ACHN (cell line): ENCODE data around the gene CUL2.
A peak's percentile ranks its signal among the peaks of the same experiment; 100 is the strongest.
"Not testable (repeated sequence)": the region's sequence is repeated elsewhere in the genome, so short reads cannot be mapped to it uniquely, and the experiment has no call there.

ENCODE experiments used
- DNase-seq: peaks from one replicate; pipeline ENCODE4 v3.0.0-alpha.2; 2015
- in situ Hi-C: cut with HindIII; loops from 2 replicates; pipeline ENCODE4 v1.10.0; 2017; ENCODE audit warnings: low sequenced_read_pairs, low pct_ligation_motif_present, low pct_unique_long_range_greater_than_20kb

CUL2 gene

DNA sequence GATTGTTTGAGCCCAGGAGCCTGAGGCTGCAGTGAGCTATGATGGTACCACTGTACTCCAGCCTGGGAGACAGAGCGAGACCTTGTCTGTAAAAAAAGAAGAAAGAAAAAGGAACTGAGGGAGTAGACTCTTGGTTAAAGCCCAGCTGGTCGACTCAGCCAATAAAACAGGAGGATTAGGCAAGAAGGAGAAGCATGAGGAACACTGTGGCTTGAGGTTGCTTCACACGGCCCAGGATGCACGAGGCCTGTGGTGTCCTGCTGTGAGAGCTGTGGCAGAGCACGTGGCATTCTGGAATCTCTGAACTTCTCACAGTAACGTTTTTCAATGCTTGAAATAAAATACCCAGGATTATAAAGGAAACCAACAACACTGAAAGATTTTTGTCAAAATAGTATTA is 93.3 kb downstream of the CUL2 start:
- in situ Hi-C loops: no loop called here
- no peak for DNase-seq

DNA sequence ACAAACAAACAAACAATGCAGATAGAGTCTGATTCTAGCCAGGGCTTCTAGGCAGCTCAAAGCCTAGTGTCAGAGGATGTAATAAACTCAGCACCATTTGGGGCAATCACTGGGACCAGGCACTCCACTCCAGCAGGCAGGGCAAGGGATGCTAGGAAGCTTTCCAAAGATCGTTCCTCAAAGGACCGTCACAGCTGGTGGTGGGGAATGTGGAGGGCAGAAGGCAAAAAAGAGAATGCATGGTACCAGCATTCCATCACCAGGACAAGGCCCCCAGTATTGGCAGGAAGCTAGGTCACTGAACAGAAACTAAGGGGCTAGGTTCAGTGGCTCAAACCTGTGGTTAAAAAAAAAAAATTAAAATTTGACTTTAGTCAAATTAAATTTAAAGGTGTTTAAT is 94.2 kb downstream of the CUL2 start:
- in situ Hi-C loops: no loop called here
- no peak for DNase-seq

DNA sequence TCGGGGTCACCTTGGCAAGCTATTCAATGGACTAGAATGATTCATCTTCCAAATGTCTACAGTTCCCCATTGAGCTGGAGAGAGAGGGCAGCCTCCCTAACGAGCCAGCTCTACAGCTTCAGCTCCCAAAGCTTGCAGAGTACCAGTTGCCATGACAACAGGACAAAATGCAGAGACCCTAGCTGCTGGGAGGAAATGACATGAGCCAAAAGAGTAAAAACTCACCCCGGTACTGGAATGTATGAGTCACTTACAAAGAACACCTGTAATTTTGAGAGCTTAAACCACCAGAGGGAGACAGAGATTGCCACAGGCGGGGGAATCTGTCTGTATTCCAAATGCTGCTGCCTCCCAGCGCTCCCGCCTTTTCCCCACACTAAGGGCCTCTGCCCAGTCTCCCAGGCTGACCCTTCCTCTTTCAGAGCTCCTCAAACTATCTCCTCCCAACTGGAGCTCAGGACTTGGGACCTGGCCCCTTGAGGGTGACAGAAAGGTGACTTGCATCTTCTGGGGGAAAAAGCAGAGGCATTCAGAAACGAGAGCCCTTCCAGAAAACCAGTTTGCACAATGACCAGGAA is 95.5 kb downstream of the CUL2 start:
- peak; percentile 79 for DNase-seq
- in situ Hi-C loops: no loop called here

GRCh38 chr10:34993782-34994181 is 96.4 kb downstream of the CUL2 start:
- no peak for DNase-seq
- in situ Hi-C loops: no loop called here

DNA sequence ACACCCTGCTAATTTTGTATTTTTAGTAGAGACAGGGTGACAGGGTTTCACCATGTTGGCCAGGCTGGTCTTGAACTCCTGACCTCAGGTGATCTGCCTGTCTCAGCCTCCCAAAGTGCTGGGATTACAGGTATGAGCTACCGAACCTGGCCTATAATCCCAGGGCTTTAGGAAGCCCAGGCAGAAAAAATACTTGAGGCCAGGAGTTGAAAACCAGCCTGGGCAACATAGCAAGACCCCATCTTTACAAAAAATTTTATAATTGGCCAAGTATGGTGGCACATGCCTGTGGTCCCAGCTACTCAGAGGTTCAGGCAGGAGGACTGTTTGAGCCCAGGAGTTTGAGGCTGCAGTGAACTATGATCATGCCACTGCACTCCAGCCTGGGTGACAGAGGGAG is 99.0 kb downstream of the CUL2 start:
- in situ Hi-C loops, DNase-seq: not testable (repeated sequence)

DNA sequence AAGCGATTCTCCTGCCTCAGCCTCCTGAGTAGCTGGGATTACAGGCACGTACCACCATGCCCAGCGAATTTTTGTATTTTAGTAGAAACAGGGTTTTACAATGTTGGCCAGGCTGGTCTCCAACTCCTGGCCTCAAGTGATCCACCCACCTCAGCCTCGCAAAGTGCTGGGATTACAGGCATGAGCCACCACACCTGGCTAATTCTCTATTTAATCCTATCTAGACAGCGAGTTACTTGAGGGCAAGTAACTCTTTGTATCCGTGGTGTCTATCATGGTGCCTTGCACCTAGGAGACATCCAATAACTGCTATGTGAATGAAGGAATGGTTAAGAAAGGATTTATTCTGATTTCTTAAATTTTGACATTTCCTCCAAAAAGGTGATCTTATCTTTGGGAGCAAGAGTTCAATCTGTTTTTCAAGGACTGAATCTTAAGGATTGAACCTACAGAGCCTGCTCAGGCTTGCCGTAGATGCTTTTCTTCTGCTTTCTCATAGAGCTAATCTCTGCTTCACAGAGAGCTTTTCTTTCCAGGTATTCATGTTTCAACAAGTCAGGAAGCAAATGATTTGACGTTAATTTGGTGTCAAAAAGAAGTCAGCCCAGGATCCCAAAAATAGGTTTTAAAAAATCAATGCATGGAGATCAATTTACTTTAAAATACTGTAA is 101.6 kb downstream of the CUL2 start:
- in situ Hi-C loops: no loop called here
- no peak for DNase-seq

- in situ Hi-C loops: no loop called here
- DNase-seq: peak; percentile 22
Measured at GRCh38 chr10:34985823-34986222, 104.3 kb downstream of the CUL2 start.

GRCh38 chr10:34985146-34985545 is 105.0 kb downstream of the CUL2 start:
- in situ Hi-C loops: no loop called here

GRCh38 chr10:34981844-34982243 is 108.3 kb downstream of the CUL2 start:
- DNase-seq: no peak
- in situ Hi-C loops: no loop called here

More at GRCh38 chr10:34985146-34985545, 105.0 kb downstream of the CUL2 start:
- DNase-seq: no peak

DNA sequence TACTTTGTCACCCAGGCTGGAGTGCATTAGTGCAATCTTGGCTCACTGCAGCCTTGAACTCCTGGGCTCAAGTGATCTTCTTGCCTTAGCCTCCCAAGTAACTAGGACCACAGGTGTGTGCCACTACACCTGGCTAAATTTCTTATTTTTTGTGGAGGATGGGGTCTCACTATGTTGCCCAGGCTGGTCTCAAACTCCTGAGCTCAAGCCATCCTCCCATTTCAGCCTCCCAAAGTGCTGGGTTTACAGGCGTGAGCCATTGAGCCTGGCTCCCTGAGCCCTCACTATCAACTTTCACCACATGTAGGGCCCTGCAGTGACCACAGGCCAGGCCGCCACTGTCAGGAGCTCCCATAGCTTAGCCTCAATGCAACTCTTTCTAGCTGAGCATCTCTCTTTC is 110.2 kb downstream of the CUL2 start:
- no peak for DNase-seq
- in situ Hi-C loops: no loop called here

DNA sequence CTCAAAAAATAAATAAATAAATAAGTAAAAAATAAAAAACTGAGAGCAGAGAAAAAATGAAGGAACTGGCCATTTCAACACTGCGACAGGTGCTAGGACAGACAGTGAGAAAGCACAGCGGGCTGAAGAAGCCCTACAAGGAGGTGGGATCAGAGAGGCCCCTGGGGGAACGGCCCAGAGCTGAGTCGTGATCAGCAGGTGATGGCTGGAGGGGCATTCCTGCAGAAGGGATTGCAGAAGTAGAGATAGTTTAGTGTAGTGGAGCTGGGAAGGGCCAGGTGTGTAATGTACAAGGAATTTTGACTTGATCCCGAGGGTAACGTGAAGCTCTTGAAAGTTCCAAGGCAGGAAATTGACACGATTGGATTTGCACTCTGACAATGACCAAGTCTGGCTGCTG is 112.1 kb downstream of the CUL2 start:
- no peak for DNase-seq
- in situ Hi-C loops: no loop called here

GRCh38 chr10:34976380-34976910 is 113.7 kb downstream of the CUL2 start:
- DNase-seq, in situ Hi-C loops: not testable (repeated sequence)

DNA sequence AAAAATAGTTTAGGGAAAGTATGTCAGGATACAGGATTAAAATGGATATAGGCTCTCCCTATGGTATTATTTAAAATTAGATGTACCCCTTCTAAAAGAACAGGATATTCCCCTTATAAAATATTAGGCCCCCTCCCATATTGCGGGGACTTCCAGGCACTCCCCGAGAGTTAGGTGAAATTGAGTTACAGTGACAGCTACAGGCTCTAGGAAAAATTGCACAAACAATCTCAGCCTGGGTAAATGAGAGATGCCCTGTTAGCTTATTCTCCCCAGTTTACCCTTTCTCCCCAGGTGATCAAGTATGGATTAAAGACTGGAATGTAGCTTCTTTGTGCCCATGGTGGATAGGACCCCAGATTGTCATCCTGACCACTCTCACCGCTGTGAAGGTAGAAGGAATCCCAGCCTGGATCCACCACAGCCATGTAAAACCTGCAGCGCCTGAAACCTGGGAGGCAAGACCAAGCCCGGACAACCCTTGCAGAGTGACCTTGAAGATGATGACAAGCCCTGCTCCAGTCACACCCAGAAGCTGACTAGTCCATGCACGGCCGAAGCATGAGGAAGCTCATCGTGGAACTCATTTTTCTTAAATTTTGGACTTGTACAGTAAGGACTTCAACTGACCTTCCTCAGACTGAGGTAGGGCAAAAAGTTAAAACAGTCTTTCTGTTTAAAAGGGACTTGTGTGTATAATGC is 115.6 kb downstream of the CUL2 start:
- in situ Hi-C loops, DNase-seq: not testable (repeated sequence)

DNA sequence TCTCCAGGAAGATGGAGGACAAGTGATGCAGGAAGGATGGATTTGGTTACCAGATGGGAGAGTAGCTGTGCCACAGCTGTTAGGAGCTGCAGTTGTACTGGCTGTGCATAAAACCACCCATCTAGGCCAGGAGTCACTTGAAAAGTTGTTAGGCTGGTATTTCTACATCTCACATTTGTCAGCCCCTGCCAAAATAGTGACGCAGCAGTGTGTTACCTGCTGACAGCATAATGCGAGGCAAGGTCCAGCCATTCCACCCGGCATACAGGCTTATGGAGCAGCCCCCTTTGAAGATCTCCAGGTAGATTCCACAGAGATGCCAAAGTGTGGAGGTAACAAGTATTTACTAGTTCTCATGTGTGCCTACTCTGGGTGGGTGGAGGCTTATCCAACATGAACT is 116.4 kb downstream of the CUL2 start:
- in situ Hi-C loops: not testable (repeated sequence)

DNA sequence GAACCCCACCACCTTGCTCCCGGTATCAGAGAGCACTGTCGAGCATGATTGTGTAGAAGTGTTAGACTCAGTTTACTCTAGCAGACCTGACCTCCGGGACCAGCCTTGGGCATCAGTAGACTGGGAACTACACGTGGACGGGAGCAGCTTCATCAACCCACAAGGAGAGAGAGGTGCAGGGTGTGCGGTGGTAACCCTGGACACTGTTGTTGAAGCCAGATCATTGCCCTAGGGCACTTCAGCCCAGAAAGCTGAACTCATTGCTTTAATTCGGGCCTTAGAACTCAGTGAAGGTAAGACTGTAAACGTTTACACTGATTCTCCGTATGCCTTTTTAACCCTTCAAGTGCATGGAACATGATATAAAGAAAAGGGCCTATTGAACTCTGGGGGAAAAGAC is 117.0 kb downstream of the CUL2 start:
- in situ Hi-C loops, DNase-seq: not testable (repeated sequence)

More for the DNA sequence above, 116.4 kb downstream of the CUL2 start:
- DNase-seq: not testable (repeated sequence)

GRCh38 chr10:34972591-34972990 is 117.5 kb downstream of the CUL2 start:
- in situ Hi-C loops: not testable (repeated sequence)

GRCh38 chr10:34971606-34972334 is 118.4 kb downstream of the CUL2 start:
- DNase-seq, in situ Hi-C loops: not testable (repeated sequence)

More at GRCh38 chr10:34972591-34972990, 117.5 kb downstream of the CUL2 start:
- not testable (repeated sequence) for DNase-seq

DNA sequence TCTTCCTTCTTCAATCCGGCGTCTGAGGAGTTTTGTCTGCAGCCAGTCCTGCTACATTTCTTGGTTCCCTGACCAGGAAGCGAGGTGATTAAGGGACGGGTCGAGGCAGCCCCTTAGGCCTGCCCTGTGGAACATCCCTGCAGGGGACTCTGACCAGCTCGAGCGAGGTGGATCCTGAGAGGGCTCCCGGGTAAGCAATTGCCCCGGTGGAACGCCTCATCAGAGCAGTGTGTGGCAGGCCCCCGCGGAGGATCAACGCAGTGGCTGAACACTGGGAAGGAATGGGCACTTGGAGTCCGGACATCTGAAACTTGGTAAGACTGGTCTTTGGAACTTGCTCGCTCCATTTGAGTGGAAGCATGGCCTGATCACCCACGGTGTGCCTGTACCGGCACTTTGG is 121.0 kb downstream of the CUL2 start:
- in situ Hi-C loops: no loop called here
- no peak for DNase-seq

DNA sequence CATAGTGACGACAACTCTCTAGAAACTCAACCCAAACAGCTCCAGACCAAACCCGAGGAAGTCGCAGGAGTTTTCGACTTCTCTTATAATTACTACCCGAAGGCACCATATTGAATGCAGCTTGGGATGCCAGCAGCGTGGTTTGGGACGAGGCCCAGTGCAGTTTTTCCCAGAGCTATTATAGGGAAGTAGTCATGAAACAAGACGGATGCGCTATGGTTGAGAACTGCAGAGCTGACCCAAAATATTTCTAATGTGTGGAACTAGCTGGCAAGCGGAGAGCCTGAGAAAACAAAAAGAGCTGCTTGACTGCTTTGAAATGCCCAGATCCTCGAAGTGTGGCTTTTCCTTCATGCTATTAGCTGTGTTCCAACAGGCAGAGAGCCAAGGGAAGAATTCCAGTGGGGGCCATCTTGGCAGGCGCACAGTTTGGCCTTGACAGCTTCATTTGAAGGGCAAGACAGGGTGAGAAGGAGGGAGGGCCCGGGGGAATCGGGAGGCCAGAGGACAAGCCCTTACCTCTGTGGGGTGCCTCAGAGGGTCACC is 122.7 kb downstream of the CUL2 start:
- DNase-seq: no peak
- in situ Hi-C loops: no loop called here
